IPS-NIHi11 (cell line): ENCODE results near the gene SH3BP1.
A peak's percentile ranks its signal among the peaks of the same experiment; 100 is the strongest.
"Not testable (repeated sequence)": the region's sequence is repeated elsewhere in the genome, so short reads cannot be mapped to it uniquely, and the experiment has no call there.

Source experiments
- DNase-seq: peaks from one replicate; pipeline ENCODE4 v3.0.0; 2012; ENCODE audit warnings: mixed read lengths, low spot score

The SH3BP1 gene, protein sequence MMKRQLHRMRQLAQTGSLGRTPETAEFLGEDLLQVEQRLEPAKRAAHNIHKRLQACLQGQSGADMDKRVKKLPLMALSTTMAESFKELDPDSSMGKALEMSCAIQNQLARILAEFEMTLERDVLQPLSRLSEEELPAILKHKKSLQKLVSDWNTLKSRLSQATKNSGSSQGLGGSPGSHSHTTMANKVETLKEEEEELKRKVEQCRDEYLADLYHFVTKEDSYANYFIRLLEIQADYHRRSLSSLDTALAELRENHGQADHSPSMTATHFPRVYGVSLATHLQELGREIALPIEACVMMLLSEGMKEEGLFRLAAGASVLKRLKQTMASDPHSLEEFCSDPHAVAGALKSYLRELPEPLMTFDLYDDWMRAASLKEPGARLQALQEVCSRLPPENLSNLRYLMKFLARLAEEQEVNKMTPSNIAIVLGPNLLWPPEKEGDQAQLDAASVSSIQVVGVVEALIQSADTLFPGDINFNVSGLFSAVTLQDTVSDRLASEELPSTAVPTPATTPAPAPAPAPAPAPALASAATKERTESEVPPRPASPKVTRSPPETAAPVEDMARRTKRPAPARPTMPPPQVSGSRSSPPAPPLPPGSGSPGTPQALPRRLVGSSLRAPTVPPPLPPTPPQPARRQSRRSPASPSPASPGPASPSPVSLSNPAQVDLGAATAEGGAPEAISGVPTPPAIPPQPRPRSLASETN

GRCh38 chr22:37639070-37639760 is at the start of gene SH3BP1:
Gene SH3BP1, plus strand, starts transcription at chr22:37639669. Its CDS starts 119 bp downstream, at chr22:37639788.
- peak; percentile 83 for DNase-seq

- not testable (repeated sequence) for DNase-seq
Observed at GRCh38 chr22:37591081-37591480, 48.4 kb upstream of the SH3BP1 start.

- DNase-seq = no peak
Observed at GRCh38 chr22:37591823-37592404, 47.6 kb upstream of the SH3BP1 start.

GRCh38 chr22:37594237-37594636 is 45.2 kb upstream of the SH3BP1 start:
- DNase-seq = no peak

DNA sequence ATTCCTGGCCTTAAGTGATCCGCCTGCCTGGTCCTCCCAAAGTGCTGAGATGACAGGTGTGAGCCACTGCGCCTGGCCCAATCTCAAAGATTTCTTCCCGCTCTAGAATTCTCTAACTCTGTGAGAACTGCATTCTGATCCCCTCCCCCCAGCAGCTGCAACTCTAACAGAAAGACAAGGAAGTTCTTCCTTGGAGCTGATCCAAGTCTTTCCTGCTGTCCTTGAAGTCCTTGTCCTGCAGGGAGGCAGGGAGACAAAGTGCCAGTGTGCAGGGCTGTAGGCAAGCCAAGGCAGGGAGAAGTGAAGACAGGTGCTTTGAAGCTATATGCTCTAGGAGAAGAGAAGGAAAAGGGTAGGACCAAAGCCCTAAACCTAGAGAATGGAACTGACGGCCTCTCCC is 40.3 kb upstream of the SH3BP1 start:
- DNase-seq = no peak

DNA sequence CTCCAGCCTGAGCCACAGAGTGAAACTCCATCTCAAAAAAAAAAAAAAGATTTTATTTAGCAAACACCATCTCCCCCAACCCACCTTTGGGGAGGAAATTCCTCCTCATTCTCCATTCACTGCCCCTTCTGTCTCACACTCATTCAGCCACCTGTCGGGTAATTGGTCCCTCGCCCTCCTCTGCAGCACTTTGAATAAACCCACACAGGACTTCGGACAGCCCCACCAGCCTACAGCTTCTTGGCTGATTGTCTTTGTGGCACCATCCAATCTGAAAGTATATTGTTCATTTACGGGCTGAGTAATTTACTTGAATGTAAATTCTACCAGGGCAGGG is 38.3 kb upstream of the SH3BP1 start:
- DNase-seq = no peak

DNA sequence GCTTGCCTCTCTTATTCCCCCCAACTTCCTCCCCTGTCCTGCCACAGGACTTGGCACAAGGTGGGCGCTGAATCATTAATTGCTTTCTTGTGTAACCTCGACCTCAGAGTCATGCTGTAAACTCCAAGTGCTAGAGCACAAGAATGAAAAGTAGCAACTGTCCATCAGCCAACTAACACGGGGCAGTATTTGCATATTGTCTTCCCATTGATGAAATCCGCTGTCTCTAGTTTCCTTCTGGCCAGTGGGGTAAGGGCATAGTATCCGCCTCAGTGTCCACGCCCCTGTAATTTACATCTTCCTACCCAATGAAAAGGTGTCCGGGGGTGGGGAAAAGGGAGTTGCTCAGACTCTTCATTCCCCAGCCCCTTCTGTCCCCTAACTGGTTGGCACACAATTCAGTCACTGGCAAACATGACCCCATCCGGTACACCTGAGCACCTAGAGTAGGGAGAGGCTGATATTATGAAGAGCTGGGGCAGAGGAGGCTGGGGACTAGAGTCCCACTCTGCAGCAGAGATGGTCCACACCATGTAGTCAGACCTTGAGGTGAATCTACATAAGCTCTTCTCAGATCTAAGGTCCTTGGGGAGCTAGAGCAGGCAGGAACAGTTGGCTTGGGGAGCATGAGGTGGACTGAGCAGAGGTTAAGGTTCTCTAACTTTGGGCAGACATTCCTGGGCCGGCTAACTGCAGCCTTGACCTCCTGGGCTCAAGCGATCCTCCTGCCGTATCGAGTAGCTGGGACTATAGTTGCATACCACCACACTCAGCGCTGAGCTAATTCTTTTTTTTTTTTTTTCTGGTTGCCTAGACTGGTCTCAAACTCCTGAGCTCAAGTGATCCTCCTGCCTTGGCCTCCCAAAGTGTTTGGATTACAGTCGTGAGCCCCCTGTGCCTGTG is 37.7 kb upstream of the SH3BP1 start:
- peak; percentile 86 for DNase-seq

DNA sequence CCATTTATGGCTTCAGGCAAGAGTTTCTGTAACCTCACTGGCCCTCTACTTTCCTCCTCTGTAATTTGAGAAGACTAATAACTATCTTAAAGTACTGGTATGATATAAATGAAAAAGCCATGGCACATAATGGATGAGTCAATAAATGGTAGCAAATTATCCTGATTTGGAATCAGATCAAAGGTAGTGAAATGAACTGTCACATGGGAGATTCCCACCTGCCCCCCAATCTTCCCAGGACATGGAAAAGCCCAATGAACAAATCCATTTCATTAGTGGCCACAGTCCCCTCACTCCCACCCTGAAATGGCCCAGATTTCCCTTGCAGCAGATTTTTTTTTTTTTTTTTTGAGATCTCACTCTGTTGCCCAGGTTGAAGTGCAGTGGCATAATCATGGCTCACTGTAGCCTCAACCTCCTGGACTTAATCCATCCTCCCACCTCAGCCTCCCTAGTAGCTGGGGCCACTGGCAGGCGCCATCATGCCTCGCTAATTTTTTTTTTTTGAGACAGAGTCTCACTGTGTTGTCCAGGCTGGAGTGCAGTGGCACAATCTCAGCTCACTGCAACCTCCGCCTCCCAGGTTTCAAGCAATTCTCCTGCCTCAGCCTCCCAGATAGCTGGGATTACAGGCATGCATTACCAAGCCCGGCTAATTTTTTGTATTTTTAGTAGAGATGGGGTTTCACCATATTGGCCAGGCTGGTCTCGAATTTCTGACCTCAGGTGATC is 36.8 kb upstream of the SH3BP1 start:
- DNase-seq = not testable (repeated sequence)

DNA sequence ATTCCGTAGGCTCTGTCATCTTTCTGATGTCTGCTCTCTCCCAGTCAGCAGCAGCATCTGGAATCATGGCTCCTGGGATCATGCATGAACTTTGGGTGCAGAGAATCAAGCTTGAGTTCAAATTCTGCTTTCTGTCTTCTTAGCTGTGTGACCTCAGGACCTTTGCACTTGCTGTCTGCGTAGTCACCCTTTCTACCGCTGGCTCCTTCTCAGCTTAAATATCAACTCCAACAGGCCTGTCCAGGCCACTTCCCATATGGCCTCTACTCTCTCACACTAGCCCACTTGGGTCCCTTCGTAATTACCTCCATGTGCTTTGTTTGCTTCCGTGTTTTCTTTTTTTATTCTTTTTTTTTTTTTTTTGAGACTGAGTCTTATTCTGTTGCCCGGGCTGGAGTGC is 35.4 kb upstream of the SH3BP1 start:
- DNase-seq = no peak

GRCh38 chr22:37604875-37605274 is 34.6 kb upstream of the SH3BP1 start:
- DNase-seq = no peak

- peak; percentile 90 for DNase-seq
Observed at GRCh38 chr22:37607010-37607934, 32.2 kb upstream of the SH3BP1 start.

- peak; percentile 12 for DNase-seq
Observed at GRCh38 chr22:37607935-37608476, 31.5 kb upstream of the SH3BP1 start.

DNA sequence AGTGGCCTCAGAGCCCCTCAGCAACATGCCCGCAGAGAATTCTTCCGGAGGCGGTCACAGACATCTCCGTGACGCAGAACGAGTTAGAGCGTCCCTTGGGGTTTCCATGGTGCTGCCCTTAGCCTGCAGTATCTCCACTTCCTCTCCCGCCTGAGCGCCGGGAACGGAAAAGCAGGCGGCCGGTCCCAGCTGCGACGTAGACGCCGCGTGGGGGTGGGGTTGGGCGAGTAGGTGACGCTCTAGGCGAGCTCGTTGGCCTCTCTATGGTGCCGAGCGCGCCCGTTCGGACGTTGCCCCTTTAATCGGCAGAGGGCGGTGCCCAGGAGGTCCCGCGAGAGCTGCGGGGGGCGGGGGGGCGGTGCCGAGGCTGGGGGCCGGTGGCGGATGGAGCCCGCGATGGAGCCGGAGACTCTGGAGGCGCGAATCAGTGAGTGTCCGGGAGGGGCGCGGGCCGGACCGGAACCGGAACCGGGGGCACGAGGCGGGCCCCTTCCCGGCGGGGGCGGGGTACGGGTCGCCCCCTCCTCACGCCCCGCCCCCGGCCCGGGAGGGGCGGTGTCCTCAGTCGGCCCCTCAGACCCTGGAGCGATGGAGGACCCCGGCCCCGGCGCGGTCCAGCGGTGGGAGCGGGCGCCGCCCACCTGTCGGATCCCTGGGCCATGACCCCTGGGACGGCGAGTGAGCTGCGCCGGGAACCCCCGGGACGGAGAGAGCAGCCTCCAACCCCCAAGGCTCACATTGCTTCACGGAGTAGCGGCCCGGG is 30.8 kb upstream of the SH3BP1 start, which contains the start of gene GGA1:
TSS of gene GGA1 (plus strand) at position 358 of the 763 bp plus-strand sequence. CDS start at position 385, 27 bp downstream.
- peak; percentile 97 for DNase-seq

DNA sequence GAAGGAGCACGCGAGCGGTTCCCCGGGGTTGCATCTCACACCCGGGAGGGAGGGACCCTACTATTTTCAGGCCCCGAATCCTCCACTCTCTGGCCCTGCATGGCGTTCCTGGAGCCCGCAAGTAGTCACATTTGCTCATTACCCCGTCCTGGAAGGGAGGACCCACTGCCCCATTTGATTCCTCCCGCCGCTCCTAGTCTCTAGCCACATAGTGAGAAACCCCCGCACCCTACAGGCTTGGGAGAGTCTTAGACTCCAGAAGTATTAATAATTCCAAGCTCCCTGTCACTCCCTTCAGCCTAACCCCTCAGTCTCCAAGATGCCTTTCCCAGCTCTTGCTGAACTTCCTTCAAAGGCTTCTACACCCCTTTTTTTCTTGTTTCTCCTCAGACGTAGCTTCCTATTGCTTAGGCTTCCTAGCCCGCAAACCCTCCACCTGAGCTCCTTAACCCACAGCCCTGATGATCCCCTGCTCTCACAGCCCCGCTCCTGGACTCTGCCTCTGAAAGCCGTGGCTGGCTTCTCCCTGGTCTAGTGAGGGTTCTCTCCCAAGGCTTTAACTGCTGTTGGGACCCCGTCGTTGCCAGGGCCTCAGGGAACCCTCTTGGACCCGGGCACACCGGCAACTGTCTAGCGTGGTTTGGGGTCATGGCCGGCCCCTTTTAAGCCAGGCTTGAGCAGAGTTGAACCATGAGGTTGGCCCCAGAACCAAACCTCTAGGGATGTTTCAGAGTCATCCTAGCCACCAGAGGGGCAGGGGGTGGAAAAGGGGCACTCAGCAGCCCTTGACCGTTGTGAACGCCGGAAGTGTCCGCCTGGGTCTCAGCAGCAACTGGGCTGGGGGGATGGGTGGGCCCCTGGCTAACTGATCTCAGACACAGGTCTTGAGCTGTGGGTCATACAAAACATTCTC is 30.0 kb upstream of the SH3BP1 start:
- DNase-seq = peak; percentile 23

GRCh38 chr22:37610153-37610475 is 29.4 kb upstream of the SH3BP1 start:
- not testable (repeated sequence) for DNase-seq

DNA sequence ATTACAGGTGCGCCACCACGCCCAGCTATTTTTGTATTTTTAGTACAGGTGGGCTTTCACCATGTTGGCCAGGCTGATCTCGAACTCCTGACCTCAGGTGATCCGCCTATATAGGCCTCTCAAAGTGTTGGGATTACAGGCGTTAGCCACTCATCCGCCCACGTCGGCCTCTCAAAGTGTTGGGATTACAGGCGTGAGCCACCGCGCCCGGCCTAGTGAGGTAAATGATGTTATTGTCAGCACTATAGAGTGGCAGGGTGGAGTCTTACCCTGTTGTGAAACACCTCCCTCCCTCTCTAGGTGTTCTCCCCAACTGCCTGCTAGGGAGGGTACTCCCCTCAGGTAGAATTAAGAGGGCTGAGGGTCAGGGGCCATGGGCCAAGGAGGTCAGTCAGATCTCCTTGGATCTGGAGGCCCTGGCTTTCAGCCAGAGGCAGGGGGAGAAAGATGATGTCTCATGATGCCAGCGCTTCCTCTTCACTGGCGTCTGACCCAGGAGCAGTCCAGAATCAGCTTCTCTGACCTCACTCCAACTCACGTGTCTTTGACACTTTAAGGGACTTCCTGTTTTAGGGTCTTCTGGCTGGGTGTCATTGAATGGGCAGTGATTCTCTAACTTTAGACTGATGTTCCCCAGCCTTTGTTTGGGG is 28.9 kb upstream of the SH3BP1 start:
- no peak for DNase-seq

DNA sequence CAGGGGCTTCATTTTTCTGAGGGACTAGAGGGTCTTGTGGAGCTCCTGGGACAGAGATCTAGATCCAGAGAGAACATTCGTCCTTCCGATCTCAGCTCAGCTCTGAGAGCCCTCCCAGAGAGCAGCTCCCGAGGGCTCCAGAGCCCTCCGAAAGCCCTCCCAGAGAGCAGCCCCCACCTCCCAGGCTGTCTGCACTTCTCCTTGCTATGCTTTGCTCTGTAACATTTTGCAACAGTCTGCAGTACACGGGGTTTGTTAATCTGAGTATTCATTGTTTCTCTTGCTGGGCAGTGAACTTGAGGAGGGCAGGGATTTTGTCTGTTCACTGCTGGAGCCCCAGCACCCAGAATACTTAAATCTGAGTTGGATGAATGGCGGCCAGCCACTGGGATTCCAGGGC is 28.3 kb upstream of the SH3BP1 start:
- no peak for DNase-seq
